HG02943 (cell line): ENCODE results near the gene FRAS1.
"Not testable (repeated sequence)": the region's sequence is repeated elsewhere in the genome, so short reads cannot be mapped to it uniquely, and the experiment has no call there.

Experiments used
- ATAC-seq: cut with Tn5 transposase; IDR thresholded peaks from one replicate; pipeline ENCODE4 v1.9.1; 2021; ENCODE audit warnings: mild to moderate bottlenecking, low read depth, moderate library complexity; ENCODE audit not compliant: unreplicated experiment

FRAS1 gene

DNA sequence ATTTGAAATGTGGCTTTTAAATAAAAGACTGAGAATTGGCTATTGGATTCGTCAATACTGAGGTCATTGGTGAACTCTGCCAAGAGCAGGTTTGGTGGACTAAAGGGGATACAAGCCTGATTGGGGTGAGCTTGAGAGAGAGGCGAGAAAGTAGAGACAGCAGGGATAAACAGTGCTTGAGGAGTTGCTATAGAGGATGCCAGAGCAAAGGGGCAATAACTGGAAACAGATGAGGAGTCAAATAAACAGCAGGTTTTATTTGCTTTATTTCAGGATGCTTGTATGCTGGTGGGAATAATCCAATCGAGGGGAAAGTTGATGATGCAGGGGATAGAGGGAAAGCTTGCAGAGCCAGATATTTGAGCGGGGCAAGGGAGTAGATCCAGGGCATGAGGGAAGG, 470.4 kb downstream of the FRAS1 start:
- no peak for ATAC-seq

DNA sequence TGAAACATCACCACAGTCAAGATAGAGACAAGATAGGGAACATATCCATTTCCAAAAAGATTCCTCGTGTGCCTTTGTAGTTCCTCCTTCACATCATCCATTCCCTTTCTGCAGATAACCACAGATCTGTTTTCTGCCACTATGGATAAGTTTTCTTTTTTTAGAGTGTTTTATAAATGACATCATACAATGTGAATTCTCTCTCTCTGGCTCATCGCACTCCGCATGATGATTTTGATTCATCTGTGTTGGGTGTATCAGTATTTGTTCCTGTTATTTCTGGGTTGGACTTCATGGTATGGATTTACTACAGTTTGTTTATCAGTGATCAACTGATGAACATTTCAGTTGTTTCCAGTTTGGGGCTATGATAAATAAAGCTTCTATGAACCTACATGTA, 471.2 kb downstream of the FRAS1 start:
- no peak for ATAC-seq

GRCh38 chr4:78529569-78530209, 472.6 kb downstream of the FRAS1 start:
- ATAC-seq: no peak

- ATAC-seq: no peak
These were observed 474.9 kb downstream of the FRAS1 start for GRCh38 chr4:78532046-78532445.

GRCh38 chr4:78533854-78534253, 476.7 kb downstream of the FRAS1 start:
- no peak for ATAC-seq

DNA sequence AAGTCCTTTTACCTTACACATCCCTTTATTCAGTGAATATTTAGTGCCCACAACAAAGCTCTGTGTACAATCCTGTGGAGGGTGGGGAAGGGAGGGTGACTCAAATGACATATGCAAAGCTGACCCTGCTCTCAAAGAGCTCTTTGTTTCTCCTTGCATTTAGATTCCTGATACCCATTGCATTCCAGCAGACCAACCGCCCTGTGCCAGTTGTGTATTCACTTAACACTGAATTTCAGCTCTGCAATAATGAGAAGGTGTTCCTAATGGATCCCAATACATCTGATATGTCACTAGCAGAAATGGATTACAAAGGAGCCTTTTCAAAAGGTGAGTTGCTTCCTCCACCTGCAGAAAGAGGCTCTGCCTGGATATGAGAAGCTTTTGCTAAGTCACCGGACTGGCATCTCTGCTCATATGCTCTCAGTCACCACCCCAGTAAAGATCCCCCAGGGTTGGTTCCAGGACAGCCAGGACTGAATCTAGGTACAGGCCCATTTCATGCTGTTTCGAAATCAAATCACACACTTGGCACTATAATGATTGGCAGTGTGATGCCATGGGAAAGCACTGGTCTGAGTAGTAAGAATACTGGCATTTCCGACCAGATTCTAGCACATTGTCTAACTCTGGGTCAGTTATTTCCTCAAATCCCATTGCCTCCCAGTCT, 477.3 kb downstream of the FRAS1 start:
- ATAC-seq: no peak

DNA sequence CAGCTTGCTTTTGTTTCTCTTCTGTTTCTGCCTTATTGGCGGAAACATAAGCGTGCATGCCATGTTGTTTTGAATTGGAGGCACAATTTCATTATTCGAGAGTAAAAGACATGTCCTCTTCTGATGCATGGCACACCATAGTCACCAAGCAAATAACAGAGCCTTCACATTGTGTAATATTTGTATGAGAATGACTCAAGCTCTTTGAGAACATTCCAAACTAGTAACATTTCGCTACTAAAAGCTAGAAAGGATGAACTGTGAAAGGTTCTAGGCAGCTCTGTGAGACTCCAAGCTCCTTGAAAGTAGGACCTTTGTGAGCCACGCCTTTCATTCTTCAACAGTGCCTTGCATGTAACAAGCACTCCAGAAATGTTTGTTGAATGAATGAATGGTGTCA, 485.2 kb downstream of the FRAS1 start:
- ATAC-seq: no peak

GRCh38 chr4:78543424-78544125, 486.5 kb downstream of the FRAS1 start:
- no peak for ATAC-seq

DNA sequence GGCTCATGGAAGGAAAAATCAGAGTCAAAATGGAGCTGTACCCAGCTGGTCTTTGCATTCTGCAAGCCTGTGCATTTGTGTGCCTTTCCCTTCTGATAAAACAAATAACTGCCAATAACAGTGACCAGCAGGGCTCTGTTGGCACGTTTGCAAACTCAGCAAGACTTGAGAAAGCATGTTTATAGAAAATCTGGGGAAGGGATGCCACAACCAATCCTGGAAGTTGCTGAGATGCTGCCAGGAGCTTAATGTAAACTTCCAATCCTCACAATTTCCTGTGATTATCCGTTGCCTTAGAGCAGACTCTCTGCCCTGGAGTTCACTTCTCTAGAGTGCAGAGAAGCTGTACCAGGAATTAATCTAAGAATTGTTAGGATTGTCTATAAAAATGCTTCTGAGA, 487.6 kb downstream of the FRAS1 start:
- no peak for ATAC-seq

DNA sequence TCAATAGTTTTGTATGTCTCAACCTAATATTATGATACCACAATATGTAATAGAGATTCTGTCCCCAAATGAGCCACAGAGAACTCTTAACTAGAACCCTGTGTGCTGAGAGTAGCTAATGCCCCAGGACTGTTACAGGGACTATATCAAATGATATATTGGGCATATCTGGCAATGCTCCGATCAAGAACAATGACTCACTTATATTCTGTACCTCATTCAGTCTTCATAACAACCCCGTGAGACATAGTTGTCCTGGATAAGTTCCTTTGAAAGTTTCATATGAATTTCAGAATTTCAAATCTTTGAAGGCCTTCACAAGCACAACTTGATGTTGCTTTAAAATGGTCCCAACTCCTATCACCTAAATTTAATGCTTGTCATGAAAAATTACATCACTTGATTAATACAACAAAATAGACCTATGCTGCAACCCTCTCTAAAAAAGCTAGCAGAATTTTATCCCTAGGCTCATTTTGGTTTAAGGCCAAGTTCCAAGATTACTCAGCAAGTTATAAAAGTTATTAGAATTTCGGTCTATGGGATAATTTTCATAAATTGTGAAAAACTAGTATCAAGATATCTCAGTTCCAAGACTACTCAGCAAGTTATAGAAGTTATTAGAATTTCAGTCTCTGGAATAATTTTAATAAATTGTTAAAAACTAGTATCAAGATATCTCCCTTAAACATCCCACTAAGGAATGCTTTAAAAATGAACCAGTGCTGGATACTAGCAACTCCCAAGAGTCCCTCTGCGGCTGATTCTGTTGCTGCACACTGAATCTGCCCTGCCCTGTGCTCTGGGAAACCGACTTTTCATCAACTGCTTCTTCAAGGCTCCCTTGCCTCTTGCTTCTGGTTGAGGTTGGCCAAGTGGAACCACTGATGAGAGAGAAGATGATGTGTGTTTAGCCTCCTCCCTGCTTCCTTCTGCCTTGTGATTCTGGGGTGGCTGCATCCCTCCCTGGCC, 488.4 kb downstream of the FRAS1 start:
- ATAC-seq: no peak

DNA sequence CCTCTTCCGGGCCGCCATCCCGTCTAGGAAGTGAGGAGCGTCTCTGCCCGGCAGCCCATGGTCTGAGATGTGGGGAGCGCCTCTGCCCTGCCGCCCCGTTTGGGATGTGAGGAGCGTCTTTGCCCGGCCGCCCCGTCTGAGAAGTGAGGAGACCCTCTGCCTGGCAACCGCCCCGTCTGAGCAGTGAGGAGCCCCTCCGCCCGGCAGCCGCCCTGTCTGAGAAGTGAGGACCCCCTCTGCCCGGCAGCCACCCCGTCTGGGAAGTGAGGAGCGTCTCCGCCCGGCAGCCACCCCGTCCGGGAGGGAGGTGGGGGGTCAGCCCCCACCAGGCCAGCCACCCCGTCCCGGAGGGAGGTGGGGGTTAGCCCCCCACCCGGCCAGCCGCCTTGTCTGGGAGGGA, 490.8 kb downstream of the FRAS1 start:
- not testable (repeated sequence) for ATAC-seq

- not testable (repeated sequence) for ATAC-seq
These were observed 491.8 kb downstream of the FRAS1 start for GRCh38 chr4:78548889-78549288.

- peak; percentile 47 for ATAC-seq
These were observed 494.6 kb downstream of the FRAS1 start, which contains the start of gene ANXA3 for GRCh38 chr4:78551420-78552351. ANXA3 (plus strand) TSS chr4:78551770; CDS start chr4:78554474, 2,704 bp downstream.

DNA sequence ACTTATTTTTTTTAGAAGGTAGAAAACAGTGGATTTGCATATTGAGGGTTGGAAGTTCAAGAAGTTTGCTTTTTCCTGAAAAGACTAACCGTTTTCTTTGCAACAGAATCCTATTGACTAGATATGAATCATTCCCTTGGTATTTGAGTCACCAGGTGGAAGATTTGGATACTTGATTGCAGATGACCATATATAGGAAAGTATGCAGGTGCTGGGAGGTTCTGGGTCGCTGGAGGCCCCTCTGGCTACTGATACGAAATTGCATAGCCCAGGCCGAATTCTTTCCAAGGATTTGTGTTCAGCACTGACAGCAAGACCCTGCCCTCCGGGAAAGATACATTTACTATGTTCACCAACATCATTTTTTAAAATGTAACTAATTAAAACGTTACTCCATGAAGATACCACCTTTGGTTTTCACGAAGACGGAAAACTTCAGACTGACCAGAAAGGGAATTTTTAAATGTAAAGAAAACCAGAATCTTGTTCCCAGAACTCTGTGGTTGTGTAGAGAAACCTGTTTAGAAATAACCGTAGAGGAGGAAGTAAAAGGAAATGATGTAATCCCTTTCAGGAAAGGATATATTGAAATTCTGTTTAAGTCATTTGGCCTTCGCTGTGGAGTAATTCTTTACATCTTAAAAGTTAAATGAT, 495.4 kb downstream of the FRAS1 start:
- no peak for ATAC-seq

- ATAC-seq: no peak
These were observed 495.9 kb downstream of the FRAS1 start for GRCh38 chr4:78553043-78553396.

GRCh38 chr4:78553529-78554060, 496.5 kb downstream of the FRAS1 start:
- ATAC-seq: no peak

GRCh38 chr4:78556665-78557064, 499.5 kb downstream of the FRAS1 start:
- ATAC-seq: no peak

DNA sequence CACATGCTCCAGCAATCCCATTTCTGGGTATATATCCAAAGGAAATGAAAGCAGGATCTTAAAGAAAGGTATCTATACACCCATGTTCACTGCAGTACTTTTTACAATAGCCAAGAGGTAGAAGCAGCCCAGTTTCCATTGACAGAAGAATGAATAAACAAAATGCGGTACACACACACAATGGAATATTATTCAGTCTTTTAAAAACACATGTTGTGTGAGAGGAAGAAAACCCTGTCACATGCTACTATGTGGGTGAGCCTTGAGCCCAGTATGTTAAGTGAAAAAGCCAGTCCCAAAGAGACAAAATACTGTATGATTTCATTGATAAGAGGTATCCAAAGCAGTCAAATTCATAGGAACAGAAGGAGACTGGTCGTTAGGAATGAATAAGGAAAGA, 500.7 kb downstream of the FRAS1 start:
- ATAC-seq: no peak

- ATAC-seq: no peak
These were observed 501.3 kb downstream of the FRAS1 start for GRCh38 chr4:78558410-78558809.
